ENCODE results near the gene RBM19. TPM values are rescaled to one million over a fixed set of nuclear protein-coding genes. Genes with fewer than 3 reads are reported as not detected.

The RBM19 gene
- total and polyA plus RNA-seq, 2 of the 4 experiments (the other 2 are of a cell fraction), result 18.7 to 19.2 TPM

DNA sequence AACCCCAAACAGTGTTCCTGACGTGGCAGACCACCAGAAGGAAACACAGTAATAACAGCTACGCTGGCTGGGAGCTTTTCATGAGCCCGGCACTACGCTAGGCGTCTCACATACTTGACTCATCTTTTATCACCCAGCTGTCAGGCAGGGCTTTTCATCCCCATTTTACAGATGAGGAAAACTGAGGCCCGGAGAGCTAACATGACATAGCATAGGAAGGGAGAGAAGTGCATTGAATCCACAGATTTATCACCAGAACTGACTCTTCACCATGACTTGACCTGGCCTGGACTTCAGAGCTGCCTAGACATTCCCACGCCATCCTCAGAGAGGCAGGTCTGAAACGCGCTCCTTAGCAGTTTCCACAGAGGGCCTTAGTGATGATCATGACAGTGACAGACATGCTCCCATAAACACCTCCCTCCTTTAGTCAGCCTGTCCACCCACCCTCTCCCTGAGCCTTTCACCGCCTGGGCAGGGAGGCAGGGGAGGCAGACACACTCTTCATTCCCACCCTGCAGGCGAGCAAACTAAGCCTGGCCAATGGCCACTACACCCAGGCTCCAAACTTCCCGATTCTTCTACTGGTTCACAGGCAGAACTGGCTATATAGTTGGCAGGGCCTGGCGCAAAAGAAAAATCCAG is 56.2 kb downstream of the RBM19 start:
- H3K9me3 ChIP-seq (ENCODE audit: control insufficient read depth, insufficient read depth, low read length), result no peaks in the 10 kb centered on the region
- H4K20me1 ChIP-seq (ENCODE audit: insufficient read depth, low read length), result no peaks in the 10 kb centered on the region; the same call in 1 of the 2 replicates
- H2AK9ac ChIP-seq (replicated peaks; ENCODE audit: low read depth, low read length, poor library complexity), result no peak overlapping the region
- in situ Hi-C loops (cut with MboI; ENCODE audit: low sequenced_read_pairs), result loop anchor here (5.0 to 10.0 kb wide), 2 partner anchors 448 to 595 kb away; no protein-coding TSS in a partner anchor
- no peak overlapping the region for H4K8ac ChIP-seq (ENCODE audit: low read depth in 2 of 2, low read length in 2 of 2)
- H3K4me1 ChIP-seq (ENCODE audit: control insufficient read depth, insufficient read depth, low read length), result no peaks in the 10 kb centered on the region
- H3K4ac ChIP-seq (ENCODE audit: low read depth, low read length), result no peak overlapping the region
- H3K36me3 ChIP-seq (ENCODE audit: control insufficient read depth, insufficient read depth, low read length), result peaks cover 16% of the 10 kb centered on the region; the same call in 1 of the 2 replicates
- intact Hi-C loops (cut with micrococcal nuclease), result loop anchor here (5.0 kb wide), 1 partner anchor 713 kb away; no protein-coding TSS in a partner anchor
- no peak overlapping the region for H3K27ac ChIP-seq (ENCODE audit: insufficient read depth, low read length)
- no peak overlapping the region for H3K56ac ChIP-seq (ENCODE audit: extremely low read depth, insufficient read depth, low read length)
- dilution Hi-C loops (cut with HindIII; ENCODE audit: low sequenced_read_pairs, unreplicated experiment), result no loop called here
- H3K14ac ChIP-seq (replicated peaks; ENCODE audit: low read depth, low read length), result no peak overlapping the region
- no peak overlapping the region for H2BK20ac ChIP-seq (ENCODE audit: low read depth, low read length)
- H2AK5ac ChIP-seq (ENCODE audit: low read depth, low read length), result no peak overlapping the region
- 0 out of 2 replicates have a peak, but pooled peaks cover 3% of the 10 kb centered on the region for H3K9me1 ChIP-seq (ENCODE audit: insufficient read depth, low read length)
- H2BK15ac ChIP-seq (ENCODE audit: low read depth, low read length), result no peak overlapping the region
- H3K4me3 ChIP-seq (ENCODE audit: insufficient read depth, low read depth, low read length), result no peak overlapping the region
- 100% methylated on average over 3 of the region's 13 CpGs; no CpG with 5 or more reads in 1 of the 2 experiments for WGBS, 2 experiments (ENCODE audit: extremely low coverage in 2 of 2, insufficient read length in 1 of 2)
- no peak overlapping the region for H3K23ac ChIP-seq (ENCODE audit: low read depth, low read length)
- ATAC-seq (ENCODE audit: low read depth), result no peak
- no peak overlapping the region for H4K91ac ChIP-seq (ENCODE audit: insufficient read depth, low read depth, low read length)
- H3K9ac ChIP-seq (ENCODE audit: low read depth, low read length), result no peak overlapping the region
- no TSS peak for BruUV-seq (replicated peaks)
- H2BK120ac ChIP-seq (ENCODE audit: low read depth, low read length), result no peak overlapping the region
- ChIA-PET POLR2A (ENCODE audit: unreplicated experiment) (no interaction called here), CTCF (interaction anchor here (0.5 kb wide), 1 partner anchor 1005 kb away, joined by 3 read pairs; no protein-coding TSS in a partner anchor)
- H3K27me3 ChIP-seq (ENCODE audit: control insufficient read depth, insufficient read depth, low read length), result no peaks in the 10 kb centered on the region
- H3K18ac ChIP-seq (ENCODE audit: low read depth, low read length), result no peak overlapping the region
- no peaks in the 10 kb centered on the region for H3K79me1 ChIP-seq (ENCODE audit: low read depth in 1 of 2, low read length in 2 of 2)
- H4K5ac ChIP-seq (ENCODE audit: low read depth, low read length), result no peak overlapping the region
- H2AFZ ChIP-seq (replicated peaks; ENCODE audit: low read length, poor library complexity), result no peak overlapping the region
- H3K4me2 ChIP-seq (ENCODE audit: low read depth, low read length), result no peak overlapping the region
- H2BK5ac ChIP-seq (ENCODE audit: low read depth, low read length, poor library complexity, severe bottlenecking), result no peak overlapping the region
- TF ChIP-seq NFE2L2 (IDR thresholded peaks at IDR 0.05; ENCODE audit: low read depth, low read length), result no peak
- no peak for TF ChIP-seq CEBPB (IDR thresholded peaks at IDR 0.05; ENCODE audit: low read depth, low read length)
- TF ChIP-seq POLR2A (IDR thresholded peaks at IDR 0.05; ENCODE audit: low read depth, low read length), result no peak
- no peak for TF ChIP-seq RFX5 (IDR thresholded peaks at IDR 0.05; ENCODE audit: low read depth, low read length)
- no peak for TF ChIP-seq RAD21 (IDR thresholded peaks at IDR 0.05; ENCODE audit: low read length)
- no peak for TF ChIP-seq CHD1 (IDR thresholded peaks at IDR 0.05; ENCODE audit: low read depth, low read length)
- no peak for TF ChIP-seq MAFK (IDR thresholded peaks at IDR 0.05; ENCODE audit: low read depth, low read length)
- TF ChIP-seq, protein P1, sequence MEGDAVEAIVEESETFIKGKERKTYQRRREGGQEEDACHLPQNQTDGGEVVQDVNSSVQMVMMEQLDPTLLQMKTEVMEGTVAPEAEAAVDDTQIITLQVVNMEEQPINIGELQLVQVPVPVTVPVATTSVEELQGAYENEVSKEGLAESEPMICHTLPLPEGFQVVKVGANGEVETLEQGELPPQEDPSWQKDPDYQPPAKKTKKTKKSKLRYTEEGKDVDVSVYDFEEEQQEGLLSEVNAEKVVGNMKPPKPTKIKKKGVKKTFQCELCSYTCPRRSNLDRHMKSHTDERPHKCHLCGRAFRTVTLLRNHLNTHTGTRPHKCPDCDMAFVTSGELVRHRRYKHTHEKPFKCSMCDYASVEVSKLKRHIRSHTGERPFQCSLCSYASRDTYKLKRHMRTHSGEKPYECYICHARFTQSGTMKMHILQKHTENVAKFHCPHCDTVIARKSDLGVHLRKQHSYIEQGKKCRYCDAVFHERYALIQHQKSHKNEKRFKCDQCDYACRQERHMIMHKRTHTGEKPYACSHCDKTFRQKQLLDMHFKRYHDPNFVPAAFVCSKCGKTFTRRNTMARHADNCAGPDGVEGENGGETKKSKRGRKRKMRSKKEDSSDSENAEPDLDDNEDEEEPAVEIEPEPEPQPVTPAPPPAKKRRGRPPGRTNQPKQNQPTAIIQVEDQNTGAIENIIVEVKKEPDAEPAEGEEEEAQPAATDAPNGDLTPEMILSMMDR (conservative IDR thresholded peaks at IDR 0.05; ENCODE audit: low read depth, low read length), result no peak
- no peak for TF ChIP-seq FOS (IDR thresholded peaks at IDR 0.05; ENCODE audit: low read depth, low read length)
- TF ChIP-seq BHLHE40 (IDR thresholded peaks at IDR 0.05; ENCODE audit: low read depth, low read length), result no peak
- TF ChIP-seq SMC3 (IDR thresholded peaks at IDR 0.05; ENCODE audit: low read depth, low read length), result no peak
- no peak for DNase-seq
